GM19025 (cell line): Measurements from ENCODE around the gene PARP15.
"Not testable (repeated sequence)": the region's sequence is repeated elsewhere in the genome, so short reads cannot be mapped to it uniquely, and the experiment has no call there.

ENCODE experiments used
- ATAC-seq: cut with Tn5 transposase; IDR thresholded peaks from one replicate; pipeline ENCODE4 v1.9.1; 2021; ENCODE audit warnings: mild to moderate bottlenecking, low read depth, moderate library complexity; ENCODE audit not compliant: unreplicated experiment

The PARP15 gene

GRCh38 chr3:122661633-122662032, 84.2 kb downstream of the PARP15 start:
- peak; percentile 61 for ATAC-seq

- no peak for ATAC-seq
Measured at GRCh38 chr3:122662505-122662904, 85.1 kb downstream of the PARP15 start.

GRCh38 chr3:122665226-122665786, 87.9 kb downstream of the PARP15 start:
- no peak for ATAC-seq

- ATAC-seq, result no peak
Measured at GRCh38 chr3:122665881-122666280, 88.4 kb downstream of the PARP15 start.

GRCh38 chr3:122668930-122669730, 91.7 kb downstream of the PARP15 start:
- peak; percentile 95 for ATAC-seq

GRCh38 chr3:122671553-122671952, 94.1 kb downstream of the PARP15 start:
- no peak for ATAC-seq

GRCh38 chr3:122674339-122674738, 96.9 kb downstream of the PARP15 start:
- ATAC-seq, result no peak

- no peak for ATAC-seq
Measured at GRCh38 chr3:122676759-122677158, 99.3 kb downstream of the PARP15 start.

- ATAC-seq, result no peak
Measured at GRCh38 chr3:122677216-122677615, 99.8 kb downstream of the PARP15 start.

GRCh38 chr3:122678506-122678905, 101.1 kb downstream of the PARP15 start:
- ATAC-seq, result no peak

GRCh38 chr3:122679085-122679881, 101.8 kb downstream of the PARP15 start:
- ATAC-seq, result no peak

GRCh38 chr3:122679882-122680474, 102.5 kb downstream of the PARP15 start:
- no peak for ATAC-seq

GRCh38 chr3:122680475-122681283, 103.2 kb downstream of the PARP15 start, which contains the start of gene PARP14:
Gene PARP14 (plus strand): TSS chr3:122680839. CDS start chr3:122680884, 45 bp downstream.
- ATAC-seq, result peak; percentile 36

GRCh38 chr3:122681284-122681973, 104.0 kb downstream of the PARP15 start:
- ATAC-seq, result no peak

GRCh38 chr3:122681974-122682409, 104.5 kb downstream of the PARP15 start:
- no peak for ATAC-seq

- ATAC-seq, result not testable (repeated sequence)
Measured at GRCh38 chr3:122682778-122683411, 105.4 kb downstream of the PARP15 start.

GRCh38 chr3:122687298-122687697, 109.8 kb downstream of the PARP15 start:
- ATAC-seq, result no peak
